ENCODE results near the gene PPP1R1A.

PPP1R1A gene

GRCh38 chr12:54588110-54588889, at the start of gene PPP1R1A:
PPP1R1A (minus strand) TSS chr12:54588659; CDS start chr12:54588488, 171 bp downstream.
- DNase-seq, result no peak

- no peak for DNase-seq
Measured at GRCh38 chr12:54634795-54635194, 46.3 kb upstream of the PPP1R1A start, which contains the start of gene LACRT. LACRT (minus strand) TSS chr12:54634895; CDS start chr12:54634841, 54 bp downstream.

- no peak for DNase-seq
Measured at GRCh38 chr12:54631988-54632728, 43.7 kb upstream of the PPP1R1A start.

GRCh38 chr12:54631551-54631950, 43.1 kb upstream of the PPP1R1A start:
- DNase-seq, result no peak

- no peak for DNase-seq
Measured at GRCh38 chr12:54629925-54630324, 41.5 kb upstream of the PPP1R1A start.

- no peak for DNase-seq
Measured at GRCh38 chr12:54628186-54628846, 39.9 kb upstream of the PPP1R1A start.

GRCh38 chr12:54627304-54627703, 38.8 kb upstream of the PPP1R1A start:
- no peak for DNase-seq

- no peak for DNase-seq
Measured at GRCh38 chr12:54625598-54625997, 37.1 kb upstream of the PPP1R1A start.

GRCh38 chr12:54624315-54625279, 36.1 kb upstream of the PPP1R1A start:
- no peak for DNase-seq

- no peak for DNase-seq
Measured at GRCh38 chr12:54622463-54623183, 34.2 kb upstream of the PPP1R1A start.

- no peak for DNase-seq
Measured at GRCh38 chr12:54616933-54617680, 28.6 kb upstream of the PPP1R1A start.

GRCh38 chr12:54612225-54612750, 23.8 kb upstream of the PPP1R1A start:
- no peak for DNase-seq

- no peak for DNase-seq
Measured at GRCh38 chr12:54611715-54612149, 23.3 kb upstream of the PPP1R1A start.

- DNase-seq, result no peak
Measured at GRCh38 chr12:54608769-54609168, 20.3 kb upstream of the PPP1R1A start.

- DNase-seq, result no peak
Measured at GRCh38 chr12:54608156-54608555, 19.7 kb upstream of the PPP1R1A start.

GRCh38 chr12:54606556-54606955, 18.1 kb upstream of the PPP1R1A start:
- no peak for DNase-seq

- no peak for DNase-seq
Measured at GRCh38 chr12:54605138-54605970, 16.9 kb upstream of the PPP1R1A start.

- DNase-seq, result no peak
Measured at GRCh38 chr12:54604436-54604835, 16.0 kb upstream of the PPP1R1A start.

- no peak for DNase-seq
Measured at GRCh38 chr12:54603872-54604271, 15.4 kb upstream of the PPP1R1A start.
